GM21737 (cell line): ENCODE data around the gene EFR3B.
"Not testable (repeated sequence)": the region's sequence is repeated elsewhere in the genome, so short reads cannot be mapped to it uniquely, and the experiment has no call there.

Experiments
- ATAC-seq: cut with Tn5 transposase; IDR thresholded peaks from one replicate; pipeline ENCODE4 v1.9.1; 2021; ENCODE audit warnings: mild to moderate bottlenecking, moderate library complexity; ENCODE audit not compliant: unreplicated experiment

EFR3B gene

GRCh38 chr2:25104736-25105135 is 62.9 kb downstream of the EFR3B start:
- no peak for ATAC-seq

GRCh38 chr2:25105336-25106085 is 63.6 kb downstream of the EFR3B start:
- no peak for ATAC-seq

GRCh38 chr2:25109822-25110221 is 67.9 kb downstream of the EFR3B start:
- ATAC-seq: no peak

GRCh38 chr2:25112113-25112512 is 70.2 kb downstream of the EFR3B start:
- no peak for ATAC-seq

- no peak for ATAC-seq
These were observed 73.5 kb downstream of the EFR3B start for GRCh38 chr2:25115249-25115883.

- ATAC-seq: no peak
These were observed 74.0 kb downstream of the EFR3B start for GRCh38 chr2:25115902-25116301.

GRCh38 chr2:25116956-25117355 is 75.1 kb downstream of the EFR3B start:
- no peak for ATAC-seq

GRCh38 chr2:25119263-25119662 is 77.4 kb downstream of the EFR3B start:
- no peak for ATAC-seq

GRCh38 chr2:25122367-25122766 is 80.5 kb downstream of the EFR3B start:
- no peak for ATAC-seq

- ATAC-seq: no peak
These were observed 81.8 kb downstream of the EFR3B start for GRCh38 chr2:25123682-25124081.

GRCh38 chr2:25125189-25125588 is 83.3 kb downstream of the EFR3B start:
- no peak for ATAC-seq

GRCh38 chr2:25125976-25126375 is 84.1 kb downstream of the EFR3B start:
- ATAC-seq: no peak

GRCh38 chr2:25127071-25127470 is 85.2 kb downstream of the EFR3B start:
- not testable (repeated sequence) for ATAC-seq

GRCh38 chr2:25127646-25128045 is 85.8 kb downstream of the EFR3B start:
- ATAC-seq: no peak

GRCh38 chr2:25129901-25130520 is 88.1 kb downstream of the EFR3B start:
- no peak for ATAC-seq

GRCh38 chr2:25131253-25131566 is 89.3 kb downstream of the EFR3B start:
- no peak for ATAC-seq

- ATAC-seq: no peak
These were observed 89.9 kb downstream of the EFR3B start for GRCh38 chr2:25131567-25132298.

- ATAC-seq: no peak
These were observed 90.4 kb downstream of the EFR3B start for GRCh38 chr2:25132299-25132635.

GRCh38 chr2:25132693-25133092 is 90.8 kb downstream of the EFR3B start:
- no peak for ATAC-seq

GRCh38 chr2:25140535-25140934 is 98.7 kb downstream of the EFR3B start:
- not testable (repeated sequence) for ATAC-seq

- no peak for ATAC-seq
These were observed 99.2 kb downstream of the EFR3B start for GRCh38 chr2:25141120-25141519.

GRCh38 chr2:25145803-25146202 is 103.9 kb downstream of the EFR3B start:
- no peak for ATAC-seq
